ENCODE data around the gene MPP1.

DNA sequence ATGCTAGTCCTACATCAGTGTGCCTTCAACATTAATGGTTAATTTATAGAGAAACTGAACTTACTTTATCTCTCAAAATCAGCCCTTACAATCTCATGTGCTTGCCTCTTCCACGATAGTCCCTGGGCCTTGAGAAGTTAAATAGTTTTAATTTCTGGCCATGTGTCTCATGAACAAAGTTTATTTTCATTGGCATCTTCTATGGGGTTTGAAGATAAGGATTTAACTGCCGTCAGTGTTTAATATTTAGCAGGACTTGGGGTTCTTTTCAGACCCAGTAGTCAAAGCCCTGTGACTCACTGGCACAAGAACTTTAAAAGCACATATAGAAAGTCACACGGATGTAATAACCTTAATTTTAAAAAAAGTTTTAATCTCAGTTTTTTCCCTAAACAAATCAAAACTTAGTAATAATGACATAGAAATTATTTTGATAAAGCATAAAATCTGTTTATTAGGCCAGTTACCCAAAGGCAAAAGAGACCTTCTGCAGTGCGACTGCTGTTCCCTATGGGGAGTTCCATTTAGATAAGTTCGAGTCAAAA lies 10.1 kb upstream of the MPP1 start:
- no peak for TF ChIP-seq FOS (IDR thresholded peaks at IDR 0.05; ENCODE audit: borderline replicate concordance, insufficient read depth, low read length)
- TF ChIP-seq, protein P1, sequence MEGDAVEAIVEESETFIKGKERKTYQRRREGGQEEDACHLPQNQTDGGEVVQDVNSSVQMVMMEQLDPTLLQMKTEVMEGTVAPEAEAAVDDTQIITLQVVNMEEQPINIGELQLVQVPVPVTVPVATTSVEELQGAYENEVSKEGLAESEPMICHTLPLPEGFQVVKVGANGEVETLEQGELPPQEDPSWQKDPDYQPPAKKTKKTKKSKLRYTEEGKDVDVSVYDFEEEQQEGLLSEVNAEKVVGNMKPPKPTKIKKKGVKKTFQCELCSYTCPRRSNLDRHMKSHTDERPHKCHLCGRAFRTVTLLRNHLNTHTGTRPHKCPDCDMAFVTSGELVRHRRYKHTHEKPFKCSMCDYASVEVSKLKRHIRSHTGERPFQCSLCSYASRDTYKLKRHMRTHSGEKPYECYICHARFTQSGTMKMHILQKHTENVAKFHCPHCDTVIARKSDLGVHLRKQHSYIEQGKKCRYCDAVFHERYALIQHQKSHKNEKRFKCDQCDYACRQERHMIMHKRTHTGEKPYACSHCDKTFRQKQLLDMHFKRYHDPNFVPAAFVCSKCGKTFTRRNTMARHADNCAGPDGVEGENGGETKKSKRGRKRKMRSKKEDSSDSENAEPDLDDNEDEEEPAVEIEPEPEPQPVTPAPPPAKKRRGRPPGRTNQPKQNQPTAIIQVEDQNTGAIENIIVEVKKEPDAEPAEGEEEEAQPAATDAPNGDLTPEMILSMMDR (IDR thresholded peaks at IDR 0.05; ENCODE audit: extremely low read depth in 1 of 2, insufficient read depth in 1 of 2, low read depth in 1 of 2, low read length in 2 of 2): no peak
- no peak for TF ChIP-seq EZH2 (IDR thresholded peaks at IDR 0.05; ENCODE audit: borderline replicate concordance, low read depth, low read length, severe bottlenecking)
- no peak for TF ChIP-seq POLR2A (IDR thresholded peaks at IDR 0.05; ENCODE audit: low read depth, low read length)
